GM23248 (cell line): ENCODE measurements around the gene CARD16.

Source experiments
- EZH2 ChIP-seq: fragments of 200-600 bp; sonication (generic); IDR thresholded peaks from 2 replicates; pipeline ENCODE4 v1.6.1; 2018; ENCODE audit warnings: antibody characterized with exemption, mild to moderate bottlenecking; ENCODE audit not compliant: insufficient read depth, poor library complexity, severe bottlenecking
- EZH2phosphoT487 ChIP-seq: fragments of 200-600 bp; sonication (generic); IDR thresholded peaks from 2 replicates; pipeline ENCODE4 v1.6.1; 2018; ENCODE audit warnings: antibody characterized with exemption, moderate library complexity, mild to moderate bottlenecking, low read depth; ENCODE audit not compliant: insufficient read depth

DNA sequence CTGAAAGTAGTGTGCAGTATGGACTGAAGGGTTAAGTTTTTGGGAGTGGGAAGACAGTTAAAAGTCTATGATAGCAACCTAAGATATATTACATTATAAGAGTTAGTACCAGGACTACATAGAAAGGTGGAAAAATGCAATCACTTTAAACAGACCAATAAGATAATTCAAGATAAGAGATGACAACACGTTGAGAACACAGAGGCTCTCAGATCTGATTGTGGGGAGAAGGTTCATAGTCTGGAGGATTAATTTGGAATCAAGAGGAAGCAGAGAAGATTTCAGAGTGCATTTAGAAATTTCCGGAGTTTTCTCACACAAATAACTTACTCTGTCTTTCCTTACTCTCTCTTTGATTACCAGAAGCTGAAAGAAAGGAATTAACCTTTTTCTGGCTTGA lies 22.6 kb downstream of the CARD16 start:
- TF ChIP-seq EZH2 (no peak), EZH2phosphoT487 (no peak)
